HG03103 (cell line): ENCODE results near the gene PPHLN1.
"Not testable (repeated sequence)": the region's sequence is repeated elsewhere in the genome, so short reads cannot be mapped to it uniquely, and the experiment has no call there.

ENCODE experiments used
- ATAC-seq: cut with Tn5 transposase; IDR thresholded peaks from one replicate; pipeline ENCODE4 v1.9.1; 2021; ENCODE audit warnings: low read depth; ENCODE audit not compliant: unreplicated experiment

PPHLN1 gene

GRCh38 chr12:42364692-42365091 is 38.7 kb downstream of the PPHLN1 start:
- ATAC-seq = no peak

- no peak for ATAC-seq
These were observed 39.5 kb downstream of the PPHLN1 start for GRCh38 chr12:42365486-42365885.

GRCh38 chr12:42370013-42370412 is 44.0 kb downstream of the PPHLN1 start:
- ATAC-seq = no peak

- peak; percentile 77 for ATAC-seq
These were observed 46.3 kb downstream of the PPHLN1 start for GRCh38 chr12:42372154-42372791.

- ATAC-seq = no peak
These were observed 47.7 kb downstream of the PPHLN1 start for GRCh38 chr12:42373669-42374068.

GRCh38 chr12:42380733-42381132 is 54.8 kb downstream of the PPHLN1 start:
- ATAC-seq = no peak

- ATAC-seq = no peak
These were observed 56.2 kb downstream of the PPHLN1 start for GRCh38 chr12:42382013-42382696.

GRCh38 chr12:42385326-42385841 is 59.4 kb downstream of the PPHLN1 start:
- no peak for ATAC-seq

- no peak for ATAC-seq
These were observed 60.3 kb downstream of the PPHLN1 start for GRCh38 chr12:42386308-42386707.

- not testable (repeated sequence) for ATAC-seq
These were observed 62.1 kb downstream of the PPHLN1 start for GRCh38 chr12:42388086-42388485.

- no peak for ATAC-seq
These were observed 68.5 kb downstream of the PPHLN1 start for GRCh38 chr12:42394429-42394828.

GRCh38 chr12:42396473-42397259 is 70.7 kb downstream of the PPHLN1 start:
- no peak for ATAC-seq

GRCh38 chr12:42402821-42403411 is 76.9 kb downstream of the PPHLN1 start:
- no peak for ATAC-seq

- no peak for ATAC-seq
These were observed 81.3 kb downstream of the PPHLN1 start for GRCh38 chr12:42407306-42407705.

- no peak for ATAC-seq
These were observed 83.5 kb downstream of the PPHLN1 start for GRCh38 chr12:42409471-42409870.

- no peak for ATAC-seq
These were observed 84.4 kb downstream of the PPHLN1 start for GRCh38 chr12:42410340-42410739.

- ATAC-seq = no peak
These were observed 94.4 kb downstream of the PPHLN1 start for GRCh38 chr12:42420395-42420794.

- ATAC-seq = peak; percentile 93
These were observed 96.1 kb downstream of the PPHLN1 start for GRCh38 chr12:42421844-42422779.

- no peak for ATAC-seq
These were observed 96.8 kb downstream of the PPHLN1 start for GRCh38 chr12:42422785-42423184.

GRCh38 chr12:42426746-42427145 is 100.8 kb downstream of the PPHLN1 start:
- ATAC-seq = no peak
